DMS53 (cell line): ENCODE data around the gene CDH13.

Source experiments
- DNase-seq: peaks from one replicate; lab custom pipeline; 2025; lab: John Stamatoyannopoulos, UW

Gene CDH13

GRCh38 chr16:83515395-83515794, 888.6 kb downstream of the CDH13 start:
- no peak for DNase-seq

- no peak for DNase-seq
These were observed 890.2 kb downstream of the CDH13 start for GRCh38 chr16:83516931-83517330.

- DNase-seq, result peak; percentile 10
These were observed 890.6 kb downstream of the CDH13 start for GRCh38 chr16:83517398-83517797.

- DNase-seq, result no peak
These were observed 893.8 kb downstream of the CDH13 start for GRCh38 chr16:83520596-83520995.

GRCh38 chr16:83530293-83530692, 903.5 kb downstream of the CDH13 start:
- DNase-seq, result no peak

- no peak for DNase-seq
These were observed 905.9 kb downstream of the CDH13 start for GRCh38 chr16:83532634-83533033.

GRCh38 chr16:83533193-83533592, 906.4 kb downstream of the CDH13 start:
- peak; percentile 85 for DNase-seq

GRCh38 chr16:83538707-83539106, 911.9 kb downstream of the CDH13 start:
- DNase-seq, result no peak

- no peak for DNase-seq
These were observed 913.1 kb downstream of the CDH13 start for GRCh38 chr16:83539736-83540490.

GRCh38 chr16:83541231-83541630, 914.5 kb downstream of the CDH13 start:
- DNase-seq, result no peak

GRCh38 chr16:83542491-83542890, 915.7 kb downstream of the CDH13 start:
- DNase-seq, result no peak

GRCh38 chr16:83549316-83550182, 922.8 kb downstream of the CDH13 start:
- DNase-seq, result no peak

GRCh38 chr16:83550183-83550569, 923.4 kb downstream of the CDH13 start:
- no peak for DNase-seq

GRCh38 chr16:83552228-83552627, 925.5 kb downstream of the CDH13 start:
- DNase-seq, result no peak

- no peak for DNase-seq
These were observed 926.2 kb downstream of the CDH13 start for GRCh38 chr16:83552930-83553329.

GRCh38 chr16:83554096-83554495, 927.3 kb downstream of the CDH13 start:
- DNase-seq, result no peak

- no peak for DNase-seq
These were observed 927.8 kb downstream of the CDH13 start for GRCh38 chr16:83554540-83554939.

GRCh38 chr16:83561876-83562275, 935.1 kb downstream of the CDH13 start:
- DNase-seq, result no peak

GRCh38 chr16:83568345-83568744, 941.6 kb downstream of the CDH13 start:
- DNase-seq, result no peak

GRCh38 chr16:83574388-83574787, 947.6 kb downstream of the CDH13 start:
- peak; percentile 17 for DNase-seq

GRCh38 chr16:83577078-83577745, 950.4 kb downstream of the CDH13 start:
- DNase-seq, result no peak

GRCh38 chr16:83578171-83578570, 951.4 kb downstream of the CDH13 start:
- DNase-seq, result no peak

GRCh38 chr16:83579027-83579426, 952.3 kb downstream of the CDH13 start:
- DNase-seq, result no peak
